ENCODE measurements around the gene CAMTA1.

CAMTA1 gene

DNA sequence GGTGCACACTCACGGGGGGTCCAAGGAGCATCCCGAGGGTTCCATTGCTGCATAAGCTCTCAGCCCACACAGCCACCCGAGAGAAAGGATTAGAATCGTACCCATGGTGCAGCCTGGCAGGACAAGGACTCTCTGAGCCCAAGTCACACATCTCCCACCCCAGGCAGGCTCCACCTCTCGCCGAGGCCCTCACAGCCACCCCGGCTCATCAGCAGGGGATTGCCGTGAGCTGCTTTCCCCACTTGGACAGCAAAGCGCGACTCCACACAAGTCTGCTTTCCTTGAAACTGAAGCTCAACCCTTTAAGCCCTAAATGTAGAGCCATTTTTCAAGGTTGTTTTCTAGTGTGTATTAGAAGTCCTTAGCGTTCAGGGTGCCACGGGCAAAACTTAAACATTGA, 679.5 kb downstream of the CAMTA1 start:
- H3K27ac ChIP-seq, result no peak overlapping the region
- DNase-seq (ENCODE audit: low read depth, low spot score), result no peak

DNA sequence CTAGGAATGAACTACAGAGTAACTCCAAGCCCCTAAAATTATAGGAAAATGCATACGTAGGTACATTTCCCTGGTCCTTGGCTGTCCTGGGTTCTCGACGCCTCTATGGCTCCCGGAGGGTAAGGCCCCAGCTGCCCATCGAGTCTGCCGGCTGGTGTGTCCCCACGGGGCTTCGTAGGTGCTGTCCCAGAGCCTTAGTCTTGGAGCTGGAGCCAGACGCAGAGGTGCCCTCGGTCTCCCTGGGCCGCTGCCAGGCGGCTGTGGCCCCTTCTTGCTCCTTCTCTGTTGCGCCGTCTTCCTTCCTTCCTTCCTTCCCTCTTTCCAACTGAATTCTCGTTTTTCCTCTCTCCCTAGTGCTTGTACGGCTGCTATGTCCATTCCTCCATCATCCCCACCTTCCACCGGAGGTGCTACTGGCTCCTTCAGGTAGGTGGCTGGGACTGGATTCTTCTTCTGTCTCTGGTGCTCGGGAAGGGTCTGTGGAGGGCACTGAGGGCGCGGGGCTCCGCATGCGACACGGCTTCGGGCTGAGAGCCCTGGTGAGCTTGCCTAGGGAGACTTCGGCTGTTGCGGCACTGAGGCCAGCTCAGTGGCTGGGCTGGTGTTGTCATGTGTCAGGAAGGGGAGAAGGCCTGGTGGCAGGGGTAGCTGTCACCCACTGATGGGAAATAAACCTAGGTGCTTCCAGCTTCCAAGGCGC, 682.4 kb downstream of the CAMTA1 start:
- no peak for DNase-seq (ENCODE audit: low read depth, low spot score)
- H3K27ac ChIP-seq, result no peak overlapping the region

DNA sequence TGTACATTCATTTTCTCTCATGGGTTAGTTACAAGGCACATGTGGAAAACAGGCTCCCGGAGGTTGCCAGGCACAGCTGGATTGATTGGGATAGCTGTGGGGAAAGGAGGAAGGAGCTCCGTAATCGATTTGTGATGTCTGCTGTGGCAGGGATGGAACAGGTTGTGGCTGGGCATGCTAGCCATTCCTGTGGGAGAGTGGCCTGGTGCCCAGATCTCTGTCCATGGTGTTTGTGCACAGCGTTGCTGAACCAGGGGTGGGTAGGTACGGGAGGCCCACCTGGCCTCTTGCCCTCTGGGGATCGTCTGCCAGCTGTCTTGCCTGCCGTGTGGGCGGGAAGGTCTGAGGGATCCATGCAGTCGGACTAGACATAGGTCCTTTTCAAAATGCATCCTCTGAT, 683.0 kb downstream of the CAMTA1 start:
- no peak for DNase-seq (ENCODE audit: low read depth, low spot score)
- no peak overlapping the region for H3K27ac ChIP-seq

DNA sequence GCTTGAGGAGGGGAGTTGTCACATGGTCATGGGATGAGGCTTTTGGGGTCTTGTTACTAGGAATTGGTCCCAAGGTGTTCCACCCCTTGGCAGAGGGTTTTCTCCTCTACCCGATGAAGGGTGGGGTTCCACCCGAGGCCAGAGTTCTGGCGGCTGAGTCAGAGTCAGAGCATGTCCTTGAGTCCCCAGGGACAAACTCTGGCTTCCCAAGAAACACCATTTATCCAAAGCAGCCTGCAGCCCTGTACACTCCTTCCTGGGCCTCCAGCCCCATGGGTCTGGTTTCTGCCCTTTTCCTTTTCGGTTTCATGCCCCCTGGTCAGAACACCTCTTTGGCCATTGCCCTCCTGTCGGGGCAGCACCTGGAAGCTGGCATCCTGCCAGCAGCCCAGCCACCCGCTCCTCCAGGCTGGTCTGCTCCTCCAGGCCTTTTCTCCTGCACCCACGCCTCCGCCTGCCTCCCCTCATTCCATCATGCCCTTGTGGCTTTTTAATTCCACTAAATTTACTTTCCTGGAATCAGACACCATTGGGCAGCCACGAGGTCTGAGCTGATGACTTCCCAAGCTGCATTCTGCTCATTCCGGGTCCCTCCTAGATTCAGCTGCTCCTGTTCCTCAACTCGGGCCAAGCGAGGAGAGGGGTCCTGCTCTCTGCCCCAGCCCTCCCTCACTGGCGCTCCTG, 684.1 kb downstream of the CAMTA1 start:
- DNase-seq (ENCODE audit: low read depth, low spot score), result no peak

DNA sequence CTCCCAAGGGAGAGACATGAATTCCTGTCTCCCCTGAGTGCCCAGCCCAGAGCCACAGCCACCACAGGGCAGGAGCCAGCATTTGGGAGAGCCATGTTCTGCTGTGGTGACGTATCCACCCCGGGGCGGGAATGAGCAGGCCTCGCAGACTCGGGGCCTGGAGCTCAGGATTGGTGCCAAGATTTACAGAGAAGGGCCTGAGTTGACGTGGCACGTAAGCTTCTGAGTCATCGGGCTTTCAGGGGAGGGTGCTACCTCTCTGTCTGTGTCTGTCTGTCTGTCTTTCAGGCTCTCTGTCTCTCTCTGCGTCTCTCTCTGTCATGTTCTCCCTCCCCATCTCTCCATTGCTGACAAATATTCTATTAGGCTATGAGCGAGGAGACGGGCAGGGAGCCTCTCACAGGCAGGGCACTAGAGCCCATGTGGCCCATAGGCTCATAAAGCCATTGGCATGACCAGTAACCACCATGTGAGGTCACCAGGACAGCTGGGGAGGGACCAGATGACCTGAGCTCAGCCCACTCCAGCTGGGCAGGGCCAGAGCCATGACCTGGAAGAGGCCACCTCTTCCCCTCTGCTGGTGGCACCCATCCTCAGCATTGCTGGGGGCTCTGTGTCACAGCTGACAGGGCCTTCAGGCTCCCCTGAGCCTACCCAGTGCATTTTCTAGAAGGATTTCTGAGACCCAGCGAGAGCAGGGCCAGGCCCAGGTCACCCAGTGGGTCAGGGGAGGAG, 685.8 kb downstream of the CAMTA1 start:
- H3K27ac ChIP-seq, result peak overlapping the region; percentile 15
- DNase-seq (ENCODE audit: low read depth, low spot score), result peak; percentile 92

More for the DNA sequence above, 684.1 kb downstream of the CAMTA1 start:
- no peak overlapping the region for H3K27ac ChIP-seq

DNA sequence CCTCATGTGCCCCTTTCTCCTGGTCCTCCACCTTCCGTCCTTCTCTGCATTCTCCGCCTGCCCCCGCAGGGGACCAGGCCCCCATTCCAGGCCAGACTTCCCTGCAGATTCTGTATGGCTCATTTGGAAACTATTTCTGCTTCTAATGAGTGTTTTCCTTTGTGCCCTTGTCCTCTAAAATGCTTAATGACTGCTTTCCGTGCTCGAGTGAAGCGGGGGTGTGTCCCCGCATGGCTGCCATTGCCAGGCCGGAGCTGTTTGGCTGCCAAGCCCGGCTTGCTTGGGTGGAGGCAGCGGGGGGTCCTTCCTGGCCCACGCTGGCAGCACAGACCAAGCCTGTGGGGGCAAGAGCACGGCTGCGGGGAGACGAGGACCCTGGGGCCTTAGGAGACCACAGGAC, 686.6 kb downstream of the CAMTA1 start:
- no peak for DNase-seq (ENCODE audit: low read depth, low spot score)

DNA sequence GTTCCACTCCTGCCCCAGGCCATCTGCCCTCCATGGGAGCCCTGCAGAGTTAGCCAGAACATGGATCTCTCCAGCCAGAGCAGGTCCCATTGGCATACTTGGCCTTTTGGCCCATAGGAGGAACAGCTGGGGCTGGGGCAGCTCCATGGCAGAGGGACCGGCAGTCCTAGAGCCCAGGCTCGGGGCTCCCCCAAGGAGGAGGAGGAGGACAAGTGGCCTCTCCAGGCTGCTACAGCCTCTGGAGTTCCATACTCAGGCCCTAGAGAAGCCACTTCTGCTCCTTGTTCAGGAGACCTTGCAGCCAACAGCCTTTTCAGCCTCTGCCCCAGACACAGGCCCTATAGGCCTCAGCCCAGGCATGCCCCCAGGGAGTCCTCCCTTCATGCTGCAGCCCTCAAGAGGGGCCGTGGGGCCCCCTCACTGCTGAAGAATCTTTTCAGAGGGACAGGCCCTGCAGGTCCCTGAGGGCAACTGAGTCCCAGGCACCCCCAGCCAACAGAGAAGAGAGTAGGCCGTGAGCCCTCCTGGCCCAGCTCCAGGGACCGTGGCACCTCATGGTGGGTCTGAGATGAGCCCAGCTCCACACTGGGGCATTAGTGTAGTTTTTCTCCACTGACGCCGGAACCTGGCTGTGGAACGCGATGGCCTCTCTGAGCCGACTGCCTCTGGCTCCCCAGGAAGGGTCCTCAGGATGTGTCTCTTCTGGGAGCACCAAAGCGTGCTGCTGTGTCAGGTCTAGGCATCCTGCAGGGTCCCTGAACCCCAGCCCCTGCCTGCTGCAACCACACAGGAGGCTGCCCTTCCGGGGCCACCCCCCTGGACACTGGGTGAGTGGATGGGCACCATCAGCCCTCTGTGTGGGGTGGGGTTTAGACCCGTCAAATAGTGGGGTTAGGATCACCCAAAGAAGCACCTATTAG, 688.2 kb downstream of the CAMTA1 start:
- DNase-seq (ENCODE audit: low read depth, low spot score), result no peak
- H3K27ac ChIP-seq, result no peak overlapping the region

More for the DNA sequence above, 686.6 kb downstream of the CAMTA1 start:
- H3K27ac ChIP-seq, result no peak overlapping the region

DNA sequence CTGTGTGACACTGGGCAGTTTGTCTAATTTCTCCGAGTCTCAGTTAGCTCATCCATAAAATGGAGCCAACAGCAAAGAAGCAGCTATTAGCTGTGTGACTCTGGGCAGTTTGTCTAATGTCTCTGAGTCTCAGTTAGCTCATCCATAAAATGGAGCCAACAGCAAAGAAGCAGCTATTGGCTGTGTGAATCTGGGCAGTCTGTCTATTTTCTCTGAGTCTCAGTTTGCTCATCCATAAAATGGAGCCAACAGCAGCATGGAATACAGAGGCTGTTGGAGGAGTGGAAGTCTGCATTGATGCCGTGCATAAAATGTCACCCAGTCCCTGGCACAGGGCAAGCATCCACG, 688.9 kb downstream of the CAMTA1 start:
- H3K27ac ChIP-seq, result no peak overlapping the region
- no peak for DNase-seq (ENCODE audit: low read depth, low spot score)

DNA sequence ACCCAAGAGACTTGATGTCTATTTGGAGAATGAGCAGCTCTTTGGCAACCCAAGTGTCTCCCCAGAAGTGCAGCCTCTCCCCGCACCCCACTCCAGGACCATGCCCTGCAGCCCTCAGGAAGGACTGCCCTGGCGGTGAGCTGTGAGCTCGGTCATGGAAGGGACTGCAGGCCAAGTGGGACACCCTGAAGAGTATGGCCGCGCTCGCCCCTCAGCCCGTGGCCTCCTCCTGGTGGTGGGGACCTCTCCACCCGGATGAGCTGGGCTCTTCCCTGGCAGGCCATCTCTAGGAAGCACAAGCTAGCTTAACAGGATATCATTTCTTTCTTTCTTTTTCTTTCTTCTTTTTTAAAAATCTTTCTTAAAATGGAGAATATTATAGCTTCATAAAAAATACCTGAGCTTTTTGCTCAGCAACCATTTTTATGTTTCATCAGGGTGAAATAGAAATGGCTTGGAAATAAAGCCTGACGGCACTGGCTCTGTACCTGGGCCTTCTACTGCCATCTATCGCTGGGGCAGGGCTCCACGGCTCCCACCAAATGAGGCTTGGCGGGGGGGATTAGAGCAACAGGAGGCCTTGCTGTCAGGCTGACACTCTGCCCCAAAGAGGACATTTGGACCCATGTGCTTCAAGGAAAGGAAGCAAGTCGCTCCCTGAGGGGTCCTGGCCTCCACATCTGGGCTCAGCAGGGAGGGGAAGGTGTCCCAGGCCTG, 689.7 kb downstream of the CAMTA1 start:
- no peak overlapping the region for H3K27ac ChIP-seq

DNA sequence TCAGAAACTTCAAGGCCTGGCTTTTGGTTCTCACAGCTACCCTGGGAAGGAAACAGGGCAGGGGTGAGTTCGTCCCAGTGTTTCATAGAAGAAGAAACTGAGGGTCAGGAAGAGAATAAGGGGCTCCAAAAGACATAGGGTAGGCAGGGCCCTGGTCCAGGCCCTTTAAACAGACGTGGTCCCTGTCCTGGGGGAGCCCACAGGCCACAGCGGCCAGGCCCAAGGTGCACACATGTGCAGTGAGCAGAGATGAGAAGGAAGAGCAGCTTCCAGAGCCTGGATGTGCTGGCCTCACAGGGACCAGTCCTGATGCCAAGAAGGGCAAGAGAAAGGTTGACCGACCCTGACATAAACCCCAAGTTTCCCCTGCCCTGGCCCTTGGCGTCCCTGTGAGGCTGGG, 690.4 kb downstream of the CAMTA1 start:
- DNase-seq (ENCODE audit: low read depth, low spot score), result no peak
- H3K27ac ChIP-seq, result no peak overlapping the region

More for the DNA sequence above, 689.7 kb downstream of the CAMTA1 start:
- DNase-seq (ENCODE audit: low read depth, low spot score), result no peak

DNA sequence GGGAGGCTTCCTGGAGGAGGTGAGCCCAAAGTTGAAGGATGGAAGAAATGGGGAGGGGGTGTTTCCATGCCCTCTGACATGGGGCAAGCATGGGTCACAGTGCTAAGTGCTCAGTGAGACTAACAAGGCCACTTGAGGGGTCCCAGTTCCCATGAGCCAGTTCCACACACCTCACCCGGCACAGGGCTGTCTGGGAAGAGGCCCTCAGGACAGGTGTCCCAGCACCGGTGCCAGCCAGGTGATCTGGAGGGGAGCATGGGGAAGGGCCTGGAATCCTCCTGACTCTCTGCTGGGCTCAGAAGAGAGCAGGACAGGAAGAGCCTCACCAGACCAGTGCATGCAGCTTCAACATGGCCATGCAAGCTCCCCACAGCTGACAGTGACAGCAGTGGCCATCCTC, 691.1 kb downstream of the CAMTA1 start:
- H3K27ac ChIP-seq, result no peak overlapping the region
- DNase-seq (ENCODE audit: low read depth, low spot score), result no peak

DNA sequence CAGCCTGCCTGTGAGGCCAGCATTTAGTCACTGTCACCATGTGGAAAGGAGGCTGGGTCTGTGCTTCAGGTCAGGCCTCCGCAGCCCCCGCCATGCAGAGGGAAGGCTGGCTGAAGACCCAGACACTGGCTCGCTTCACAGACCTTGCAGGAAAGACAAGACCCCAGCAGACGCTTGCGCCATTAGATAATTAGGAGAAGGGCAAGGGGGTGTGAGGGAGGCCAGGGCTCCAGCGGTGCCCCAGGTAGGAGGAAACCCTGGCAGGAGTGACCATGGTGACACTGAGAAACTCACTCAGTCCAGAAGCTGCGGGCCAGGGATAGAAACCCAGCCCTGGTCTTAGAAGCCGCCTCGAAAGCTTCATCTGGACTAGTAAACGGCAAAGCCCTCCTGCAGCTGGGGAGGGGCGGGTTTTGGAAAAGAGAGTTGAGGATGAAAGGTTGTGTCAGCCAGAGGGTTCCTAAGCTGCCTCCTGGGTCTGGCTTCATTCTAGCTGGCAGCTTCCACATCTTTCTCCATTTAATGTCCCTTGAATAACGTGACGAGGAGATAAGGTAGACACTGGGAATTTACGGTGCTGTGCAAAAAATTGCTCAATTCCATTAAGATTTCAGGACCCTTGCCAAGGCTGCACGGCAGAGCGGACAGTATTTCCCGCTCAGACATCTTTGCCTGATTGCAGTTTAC, 691.8 kb downstream of the CAMTA1 start:
- DNase-seq (ENCODE audit: low read depth, low spot score), result no peak
- H3K27ac ChIP-seq, result no peak overlapping the region

DNA sequence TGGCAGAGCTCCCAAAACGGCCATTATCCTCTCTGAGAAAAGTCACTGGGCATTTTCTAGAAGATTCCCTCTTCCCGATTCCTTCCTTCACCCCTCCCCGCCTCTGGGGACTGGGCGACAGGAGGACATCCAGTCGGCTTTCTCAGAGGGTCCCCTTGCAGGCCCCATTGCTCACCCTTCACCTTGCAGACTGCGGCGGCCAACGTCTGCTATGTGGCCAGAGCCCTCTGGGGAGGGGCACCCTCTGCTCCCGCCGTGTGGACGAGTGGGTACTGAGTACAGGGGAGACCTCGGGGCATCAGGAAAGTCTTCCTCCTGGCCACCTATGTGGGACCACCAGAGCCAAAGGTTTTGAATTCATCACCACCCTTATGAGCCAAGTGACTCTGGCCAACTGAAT, 692.3 kb downstream of the CAMTA1 start:
- no peak for DNase-seq (ENCODE audit: low read depth, low spot score)
- H3K27ac ChIP-seq, result no peak overlapping the region

DNA sequence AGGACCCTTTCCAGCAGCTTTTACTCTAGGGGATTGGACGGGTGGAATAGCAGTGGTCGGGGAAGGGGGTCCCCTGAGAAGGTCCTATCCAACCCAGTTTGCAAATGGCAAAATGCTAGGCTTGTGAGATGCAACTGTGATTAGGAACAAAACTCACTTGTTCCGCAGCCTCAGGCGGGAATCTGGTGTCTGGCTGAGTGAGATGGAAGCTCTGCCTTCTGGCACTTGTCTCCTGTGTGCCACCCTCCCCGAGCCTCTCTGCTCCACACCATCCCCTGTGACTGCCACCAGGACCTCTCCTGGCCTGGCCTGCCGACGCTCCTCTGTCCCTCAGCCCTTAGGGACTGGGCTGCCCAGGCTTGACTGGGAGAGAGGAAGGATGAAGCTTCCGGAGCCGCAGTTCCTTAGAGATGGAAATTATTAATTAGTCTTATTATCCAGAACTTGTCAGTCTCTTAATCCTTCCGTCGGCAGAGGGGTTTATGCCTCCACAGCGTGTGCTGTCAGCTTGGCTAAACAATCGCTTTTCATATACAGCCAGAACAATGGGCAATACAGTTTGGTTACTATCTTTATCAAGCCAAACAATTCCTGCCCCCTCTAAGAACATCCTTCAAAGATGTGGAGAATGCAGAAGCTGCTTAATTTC, 693.0 kb downstream of the CAMTA1 start:
- H3K27ac ChIP-seq, result no peak overlapping the region
- DNase-seq (ENCODE audit: low read depth, low spot score), result no peak

DNA sequence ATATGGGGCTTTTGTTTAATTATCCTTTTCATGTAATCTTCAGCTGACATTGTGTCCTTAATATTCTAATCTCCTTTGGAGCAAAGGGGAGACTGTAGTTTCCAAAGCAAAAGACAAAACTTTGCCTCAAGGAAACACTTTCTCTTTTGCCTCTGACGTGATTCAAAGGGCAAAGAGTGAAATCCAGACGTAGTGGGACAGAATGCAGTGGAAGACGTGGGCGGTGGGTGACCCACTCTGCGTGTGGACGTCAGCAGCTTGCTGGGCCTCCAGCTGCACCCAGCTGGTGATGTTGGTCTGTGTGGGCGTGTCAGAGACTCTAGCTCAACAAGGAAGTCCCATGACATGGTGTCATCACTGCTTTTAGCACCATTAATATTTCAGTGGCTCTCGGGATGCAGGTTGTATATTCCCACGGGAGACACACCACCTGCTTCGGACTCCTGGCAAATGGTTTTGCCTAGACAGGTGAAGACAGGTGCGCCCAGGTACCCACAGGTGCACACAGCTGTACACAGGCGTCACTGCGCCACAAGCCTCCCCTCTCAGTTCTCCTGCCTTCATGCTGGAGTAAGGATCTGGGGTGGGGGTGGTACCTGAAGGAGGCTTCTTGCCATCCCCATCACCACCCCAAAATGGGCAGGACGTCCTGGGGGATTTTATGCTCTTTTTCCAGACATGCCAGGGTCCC, 693.7 kb downstream of the CAMTA1 start:
- no peak overlapping the region for H3K27ac ChIP-seq
- peak; percentile 22 for DNase-seq (ENCODE audit: low read depth, low spot score)

DNA sequence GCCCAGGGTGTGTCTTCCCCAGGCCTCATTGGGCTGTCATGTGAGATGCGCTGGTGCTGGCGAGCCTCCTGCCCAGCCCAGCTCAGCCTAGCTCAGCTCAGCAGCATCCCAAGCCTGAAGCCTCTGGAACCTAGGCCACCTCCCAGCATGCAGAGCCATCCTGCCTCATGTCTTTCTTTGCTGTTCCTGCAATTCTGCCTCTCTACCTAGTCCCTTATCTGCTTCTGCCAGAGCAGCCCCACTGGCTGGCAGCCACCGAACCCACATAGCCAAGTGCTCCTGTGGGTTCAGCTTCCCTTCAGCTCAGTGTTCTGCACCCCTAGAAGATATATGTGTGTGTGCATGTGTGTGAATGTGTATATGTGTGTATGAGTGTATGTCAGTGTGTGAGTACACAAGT, 694.3 kb downstream of the CAMTA1 start:
- no peak overlapping the region for H3K27ac ChIP-seq
- DNase-seq (ENCODE audit: low read depth, low spot score), result no peak

DNA sequence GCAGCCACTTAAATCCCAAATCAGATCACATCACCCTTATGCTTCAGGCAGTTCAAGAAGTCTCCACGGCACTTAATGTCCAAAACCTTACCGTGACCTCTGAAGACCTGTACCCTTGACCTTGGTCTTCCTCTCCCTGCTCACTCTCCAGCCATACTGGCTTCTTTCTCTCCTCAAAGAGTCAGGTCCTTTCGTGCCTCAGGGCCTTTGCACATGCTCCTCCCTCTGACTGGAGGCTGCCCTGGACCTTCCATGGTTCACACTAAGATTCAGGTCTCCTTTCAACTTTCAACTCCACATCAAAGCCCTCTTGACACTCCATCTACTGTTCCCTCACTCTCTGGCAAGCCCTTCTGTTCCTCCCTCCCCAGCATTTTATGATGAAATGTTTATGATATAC, 695.9 kb downstream of the CAMTA1 start:
- no peak overlapping the region for H3K27ac ChIP-seq
- no peak for DNase-seq (ENCODE audit: low read depth, low spot score)

DNA sequence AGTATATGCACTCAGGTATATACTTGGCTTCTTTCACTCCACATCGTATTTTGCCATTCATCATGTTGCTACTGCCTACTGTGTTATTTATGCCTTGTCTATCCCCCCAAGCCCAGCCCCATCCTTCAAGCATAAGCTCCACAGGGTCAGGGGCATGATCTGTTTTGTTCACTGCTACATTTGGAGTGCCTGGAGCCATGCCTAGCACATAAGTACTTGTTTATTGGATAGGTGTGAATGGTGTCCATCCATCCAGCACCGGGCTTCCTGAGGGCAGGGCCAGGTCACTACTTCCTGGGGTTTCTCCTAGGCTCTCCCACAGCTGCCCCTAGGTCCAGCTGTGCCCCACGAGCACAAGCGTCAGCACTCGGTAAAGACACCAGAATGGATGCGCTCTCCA, 696.8 kb downstream of the CAMTA1 start:
- DNase-seq (ENCODE audit: low read depth, low spot score), result no peak
- H3K27ac ChIP-seq, result no peak overlapping the region
